ENCODE data around the gene SEC14L1. TPM values are rescaled to one million over a fixed set of nuclear protein-coding genes. Genes with fewer than 3 reads are reported as not detected.

SEC14L1 gene
- total RNA-seq, 1 experiment from 2014 or later = 78.6 TPM

DNA sequence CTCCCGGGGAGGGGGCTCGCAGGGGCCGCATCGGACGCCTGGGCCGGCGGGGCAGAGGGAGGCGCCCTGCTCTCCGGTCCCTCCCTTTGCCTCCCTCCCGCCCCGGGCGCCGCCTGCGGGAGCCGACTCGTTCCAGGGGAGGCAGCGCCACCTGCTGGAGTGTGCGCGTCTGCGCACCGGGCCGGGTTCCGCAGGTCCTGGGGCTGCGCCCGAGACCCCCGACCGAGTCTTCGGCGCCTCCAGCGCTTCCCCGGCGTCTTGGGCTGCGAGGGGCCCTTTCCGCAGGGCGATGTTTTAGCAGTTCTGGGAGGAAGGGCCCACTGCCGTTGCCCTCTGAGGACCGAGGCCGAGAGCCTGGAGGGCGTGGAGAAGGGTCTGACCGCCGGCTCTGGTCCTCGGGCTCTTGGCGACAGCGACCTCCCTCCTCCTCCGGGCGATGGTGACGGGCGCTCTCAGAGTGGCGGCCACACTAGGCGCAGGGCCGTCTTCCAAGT lies 106.3 kb downstream of the SEC14L1 start:
- CTCF ChIA-PET = no interaction called here
- H3K4me1 ChIP-seq (ENCODE audit: insufficient read depth, low read length, poor library complexity, severe bottlenecking) = peaks cover 8% of the 10 kb centered on the region
- no peaks in the 10 kb centered on the region for H3K27me3 ChIP-seq (replicated peaks; ENCODE audit: insufficient read depth, low read depth, low read length, poor library complexity)
- BruUV-seq (replicated peaks) = no TSS peak
- DNase-seq (ENCODE audit: low spot score) = peak; percentile 91
- intact Hi-C loops (cut with micrococcal nuclease; ENCODE audit: unreplicated experiment) = loop anchor here (1.0 to 10.0 kb wide), 3 partner anchors 161 to 382 kb away; partner anchors contain the start of gene MGAT5B
- H3K36me3 ChIP-seq (ENCODE audit: insufficient read depth, low read length, poor library complexity, severe bottlenecking) = no peaks in the 10 kb centered on the region
- POLR2A ChIA-PET (ENCODE audit: low non-redundant PET) = no interaction called here
- TF ChIP-seq, protein P1, sequence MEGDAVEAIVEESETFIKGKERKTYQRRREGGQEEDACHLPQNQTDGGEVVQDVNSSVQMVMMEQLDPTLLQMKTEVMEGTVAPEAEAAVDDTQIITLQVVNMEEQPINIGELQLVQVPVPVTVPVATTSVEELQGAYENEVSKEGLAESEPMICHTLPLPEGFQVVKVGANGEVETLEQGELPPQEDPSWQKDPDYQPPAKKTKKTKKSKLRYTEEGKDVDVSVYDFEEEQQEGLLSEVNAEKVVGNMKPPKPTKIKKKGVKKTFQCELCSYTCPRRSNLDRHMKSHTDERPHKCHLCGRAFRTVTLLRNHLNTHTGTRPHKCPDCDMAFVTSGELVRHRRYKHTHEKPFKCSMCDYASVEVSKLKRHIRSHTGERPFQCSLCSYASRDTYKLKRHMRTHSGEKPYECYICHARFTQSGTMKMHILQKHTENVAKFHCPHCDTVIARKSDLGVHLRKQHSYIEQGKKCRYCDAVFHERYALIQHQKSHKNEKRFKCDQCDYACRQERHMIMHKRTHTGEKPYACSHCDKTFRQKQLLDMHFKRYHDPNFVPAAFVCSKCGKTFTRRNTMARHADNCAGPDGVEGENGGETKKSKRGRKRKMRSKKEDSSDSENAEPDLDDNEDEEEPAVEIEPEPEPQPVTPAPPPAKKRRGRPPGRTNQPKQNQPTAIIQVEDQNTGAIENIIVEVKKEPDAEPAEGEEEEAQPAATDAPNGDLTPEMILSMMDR (conservative IDR thresholded peaks at IDR 0.05; ENCODE audit: low read depth, low read length) = peak; percentile 89
- TF ChIP-seq EZH2 (IDR thresholded peaks at IDR 0.05; ENCODE audit: borderline replicate concordance, low read depth, low read length, poor library complexity, severe bottlenecking) = no peak
- H3K4me3 ChIP-seq (ENCODE audit: low read depth, low read length, poor library complexity, severe bottlenecking) = peak overlapping the region; percentile 54
- no peaks in the 10 kb centered on the region for H3K9me3 ChIP-seq (ENCODE audit: low read depth, low read length, poor library complexity, severe bottlenecking)
- H3K27ac ChIP-seq (ENCODE audit: low read depth, low read length, poor library complexity, severe bottlenecking) = peak overlapping the region; percentile 57

DNA sequence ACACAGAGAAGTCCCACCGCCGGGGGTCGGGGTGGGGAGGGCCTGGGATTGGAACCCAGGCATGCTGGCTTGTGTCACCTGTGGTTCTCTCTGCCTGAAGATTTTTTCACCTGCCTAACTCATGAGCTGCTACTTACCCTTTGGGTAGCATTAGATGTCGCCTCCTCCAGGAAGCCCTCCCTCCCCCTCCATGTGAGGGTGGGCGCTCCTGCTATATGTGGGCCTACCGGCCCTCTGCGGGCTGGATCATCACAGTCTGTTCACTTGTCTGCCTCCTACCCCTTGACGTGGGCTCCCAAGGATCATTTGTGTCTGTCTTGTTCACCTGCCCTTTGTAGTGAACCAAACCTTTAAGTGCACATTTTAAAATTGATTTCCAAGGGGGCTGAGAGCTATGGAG lies 106.8 kb downstream of the SEC14L1 start:
- Histone ChIP-seq H3K27ac (ENCODE audit: low read depth, low read length, poor library complexity, severe bottlenecking) (no peak overlapping the region), H3K4me1 (ENCODE audit: insufficient read depth, low read length, poor library complexity, severe bottlenecking) (peaks cover 3% of the 10 kb centered on the region), H3K4me3 (ENCODE audit: low read depth, low read length, poor library complexity, severe bottlenecking) (peak overlapping the region; percentile 54), H3K36me3 (ENCODE audit: insufficient read depth, low read length, poor library complexity, severe bottlenecking) (no peaks in the 10 kb centered on the region), H3K27me3 (replicated peaks; ENCODE audit: insufficient read depth, low read depth, low read length, poor library complexity) (no peaks in the 10 kb centered on the region), H3K9me3 (ENCODE audit: low read depth, low read length, poor library complexity, severe bottlenecking) (no peaks in the 10 kb centered on the region)
- CTCF ChIA-PET = no interaction called here
- no peak for TF ChIP-seq EZH2 (IDR thresholded peaks at IDR 0.05; ENCODE audit: borderline replicate concordance, low read depth, low read length, poor library complexity, severe bottlenecking)
- TF ChIP-seq, protein P1 (conservative IDR thresholded peaks at IDR 0.05; ENCODE audit: low read depth, low read length) = no peak
- no peak for DNase-seq (ENCODE audit: low spot score)
- no TSS peak for BruUV-seq (replicated peaks)
- intact Hi-C loops (cut with micrococcal nuclease; ENCODE audit: unreplicated experiment) = loop anchor here (1.0 to 10.0 kb wide), 3 partner anchors 161 to 383 kb away; partner anchors contain the start of gene MGAT5B
- POLR2A ChIA-PET (ENCODE audit: low non-redundant PET) = no interaction called here

DNA sequence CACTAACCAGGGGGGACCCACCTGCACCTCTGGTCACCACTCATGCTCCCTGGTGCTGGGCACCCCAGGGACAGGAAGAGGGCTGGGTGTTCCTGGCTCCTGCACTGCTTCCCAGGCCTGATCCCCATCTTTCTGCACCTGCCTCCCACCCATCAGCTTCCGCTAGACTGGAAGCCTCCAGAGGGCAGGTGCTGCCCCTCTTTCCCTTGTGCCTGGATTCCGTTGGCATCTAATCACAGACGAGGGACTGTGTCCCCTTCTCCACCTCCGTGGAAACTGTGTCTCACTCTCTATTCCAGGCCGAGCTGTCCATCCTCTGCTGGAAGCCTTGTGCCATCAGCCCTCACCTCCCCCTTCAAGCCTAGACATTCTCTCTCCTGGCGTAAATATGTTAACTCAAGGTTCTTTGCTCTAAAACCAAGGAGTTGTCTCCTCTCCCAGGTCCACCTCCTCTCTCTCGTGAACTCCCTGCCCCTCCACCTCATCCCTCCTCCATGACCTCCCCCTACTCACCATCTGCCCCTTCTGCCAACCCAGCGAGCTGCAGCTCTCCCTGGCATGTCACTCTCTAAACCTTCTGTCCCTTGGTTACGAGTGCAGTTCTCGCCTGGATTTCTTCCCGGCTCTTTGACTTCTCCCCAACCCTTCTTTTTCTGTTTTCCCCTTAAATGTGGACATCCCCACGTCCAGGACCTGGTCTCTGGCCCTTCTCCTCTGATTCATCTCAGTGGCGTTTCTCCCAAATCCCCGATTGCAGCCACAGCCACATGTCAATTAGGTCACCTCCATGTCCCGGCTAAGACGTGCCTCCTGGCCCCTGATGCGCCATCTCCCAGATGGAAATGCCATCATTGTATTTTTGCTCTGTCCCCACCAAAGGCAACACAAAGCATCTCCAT lies 107.7 kb downstream of the SEC14L1 start:
- no peaks in the 10 kb centered on the region for H3K9me3 ChIP-seq (ENCODE audit: low read depth, low read length, poor library complexity, severe bottlenecking)
- no TSS peak for BruUV-seq (replicated peaks)
- H3K4me1 ChIP-seq (ENCODE audit: insufficient read depth, low read length, poor library complexity, severe bottlenecking) = no peaks in the 10 kb centered on the region
- H3K27ac ChIP-seq (ENCODE audit: low read depth, low read length, poor library complexity, severe bottlenecking) = no peak overlapping the region
- ChIA-PET POLR2A (ENCODE audit: low non-redundant PET) (interaction anchor here (0.7 kb wide), 1 partner anchor 276 kb away, joined by 3 read pairs; no protein-coding TSS in a partner anchor), CTCF (no interaction called here)
- no peaks in the 10 kb centered on the region for H3K27me3 ChIP-seq (replicated peaks; ENCODE audit: insufficient read depth, low read depth, low read length, poor library complexity)
- intact Hi-C loops (cut with micrococcal nuclease; ENCODE audit: unreplicated experiment) = loop anchor here (5.0 to 10.0 kb wide), 2 partner anchors 236 to 384 kb away; partner anchors contain the start of gene MGAT5B
- DNase-seq (ENCODE audit: low spot score) = no peak
- no peak for TF ChIP-seq EZH2 (IDR thresholded peaks at IDR 0.05; ENCODE audit: borderline replicate concordance, low read depth, low read length, poor library complexity, severe bottlenecking)
- TF ChIP-seq, protein P1 (conservative IDR thresholded peaks at IDR 0.05; ENCODE audit: low read depth, low read length) = no peak
- H3K4me3 ChIP-seq (ENCODE audit: low read depth, low read length, poor library complexity, severe bottlenecking) = no peak overlapping the region
- no peaks in the 10 kb centered on the region for H3K36me3 ChIP-seq (ENCODE audit: insufficient read depth, low read length, poor library complexity, severe bottlenecking)

Measured in A673 (cell line).